Right lobe of liver (tissue), 6 donors: ENCODE data around the gene RASAL3. TPM values are rescaled to one million over a fixed set of nuclear protein-coding genes. Genes with fewer than 3 reads are reported as not detected.

Experiments
- ATAC-seq, 4 donors: fragments of 200-7000 bp; cut with Tn5 transposase; one replicate each; pipeline ENCODE4 v1.9.1; 2020; ENCODE audit warnings: mild to moderate bottlenecking in 4 of 4, moderate library complexity in 4 of 4
- DNase-seq, 3 donors: peaks; one replicate each; pipeline ENCODE4 v3.0.0-alpha.2; 2020
- H3K27ac ChIP-seq, 3 donors: fragments of 200-600 bp; one replicate each; pipeline ENCODE4 v1.8.0; 2022
- H3K27me3 ChIP-seq, 2 donors: fragments of 200-600 bp; one replicate each; pipeline ENCODE4 v1.8.0; 2022
- H3K36me3 ChIP-seq, 4 donors: fragments of 200-600 bp; sonication (generic) in 1 of 4; one replicate each; pipeline versions ENCODE4 v1.5.1 to v1.8.0; 2017 to 2022; ENCODE audit warnings: control low read depth in 1 of 4
- H3K4me1 ChIP-seq, 4 donors: fragments of 200-600 bp; sonication (generic) in 1 of 4; one replicate each; pipeline versions ENCODE4 v1.5.1 to v1.8.0; 2017 to 2022; ENCODE audit warnings: control low read depth in 1 of 4
- H3K4me3 ChIP-seq, 3 donors: fragments of 200-600 bp; one replicate each; pipeline ENCODE4 v1.8.0; 2022
- H3K9me3 ChIP-seq, 4 donors: fragments of 200-600 bp; sonication (generic) in 1 of 4; one replicate each; pipeline versions ENCODE4 v1.5.1 to v1.8.0; 2017 to 2022; ENCODE audit warnings: control low read depth in 1 of 4
- POLR2A ChIP-seq: fragments of 450-650 bp; IDR thresholded peaks from one replicate; pipeline ENCODE4 v1.6.1; 2017; ENCODE audit warnings: antibody characterized with exemption, mild to moderate bottlenecking
- WGBS: methylation state at CpG from one replicate; pipeline ENCODE4 v1.1.6; 2018; ENCODE audit warnings: low coverage, low lambda C conversion rate; ENCODE audit not compliant: insufficient coverage; ENCODE audit errors: missing lambda C conversion rate; 5-methylcytosine and 5-hydroxymethylcytosine counted together
- intact Hi-C, 2 donors: fragments of 100-400 bp; cut with DNase I; formaldehyde crosslinking; loops; one replicate each; pipeline versions ENCODE4 v1.11.2 to v1.14.1; 2022
- microRNA counts: library from miRNA; unstranded; fragments of <30 nt; microRNA quantifications from one replicate; lab custom pipeline; 2016
- microRNA-seq, 2 donors: library from miRNA; unstranded; fragments of <30 nt; microRNA quantifications; one replicate each; pipeline ENCODE4, GENCODE V29; 2019 to 2020
- small RNA-seq, 2 experiments: library from RNA; depleted of rRNA; stranded (forward); fragments of <200 nt; gene quantifications; one replicate each; pipeline ENCODE3, GENCODE V24; 2016
- total RNA-seq, 6 experiments: library from RNA; depleted of rRNA in 2 of 6; stranded (reverse); fragments of >200 nt in 2 of 6; fragmentation: NEBNext Ultra II Directional in 3 of 6; extraction: Animal tissue kit (Norgen Biotek cat#: 25700) in 3 of 6; gene quantifications; one replicate each; pipeline versions ENCODE4 v1.1.0 to v1.2.4, GENCODE V29; 2016 to 2023
- TF ChIP-seq, protein P1 (sequence below), 4 donors: fragments of 200-600 bp in 3 of 4; fragments of 450-650 bp in 1 of 4; IDR thresholded peaks; one replicate each; pipeline versions ENCODE4 v1.5.1 to v1.8.0; 2016 to 2022; ENCODE audit warnings: antibody characterized with exemption in 4 of 4, mild to moderate bottlenecking in 2 of 4
- donor health status: DM: no; HTN: yes; CAD: no.
- donor health status: DM: no; HTN: no; CAD: no.
- donor health status: DM: no; HTN: no; CAD: no.
- donor health status: DM: no; HTN: yes; CAD: no.
- donor health status: DM: no; HTN: yes; CAD: no.

Gene RASAL3
- total RNA-seq, 6 experiments from 2014 or later: 0.75 to 1.9 (median 1.1) TPM

DNA sequence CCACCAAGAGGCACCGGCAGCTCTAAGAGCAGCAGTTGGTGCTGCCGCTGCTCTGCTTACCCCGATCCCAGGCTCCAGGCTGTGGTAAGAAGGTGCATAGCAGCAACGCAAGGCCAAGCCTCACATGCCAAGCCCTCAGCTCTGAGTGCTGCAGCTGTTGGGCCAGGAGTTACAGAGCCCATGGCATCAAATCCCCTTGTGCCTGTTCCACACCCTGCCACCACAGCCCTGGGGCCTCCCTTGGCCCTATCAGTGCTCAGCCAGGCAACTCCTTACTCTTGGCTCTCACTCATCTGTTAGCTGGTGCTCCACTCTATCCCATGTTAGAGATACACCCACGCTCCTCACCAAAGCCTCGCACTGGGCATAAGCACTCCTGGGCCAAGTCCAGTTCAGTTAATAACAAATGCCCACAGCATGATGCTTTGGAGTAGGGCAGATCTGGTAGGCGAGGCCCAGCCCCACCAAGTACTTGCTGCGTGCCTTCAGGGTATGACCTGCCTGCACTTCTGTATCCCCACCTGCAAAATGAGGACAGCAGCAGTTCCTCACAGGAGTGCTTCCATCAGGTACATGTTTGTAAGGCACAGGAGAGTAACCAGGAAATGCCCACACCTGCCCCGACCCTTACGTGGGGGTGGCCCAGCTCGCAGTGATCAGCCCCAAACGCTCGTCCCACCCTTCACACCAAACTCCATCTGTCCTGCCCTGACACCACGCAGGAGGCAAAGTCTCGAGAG lies 61.8 kb downstream of the RASAL3 start:
- no peak for ATAC-seq
- H3K4me3 ChIP-seq: no peak overlapping the region
- intact Hi-C loops: no loop called here
- H3K27me3 ChIP-seq: no peaks in the 10 kb centered on the region
- no peak for TF ChIP-seq POLR2A
- TF ChIP-seq, protein P1, sequence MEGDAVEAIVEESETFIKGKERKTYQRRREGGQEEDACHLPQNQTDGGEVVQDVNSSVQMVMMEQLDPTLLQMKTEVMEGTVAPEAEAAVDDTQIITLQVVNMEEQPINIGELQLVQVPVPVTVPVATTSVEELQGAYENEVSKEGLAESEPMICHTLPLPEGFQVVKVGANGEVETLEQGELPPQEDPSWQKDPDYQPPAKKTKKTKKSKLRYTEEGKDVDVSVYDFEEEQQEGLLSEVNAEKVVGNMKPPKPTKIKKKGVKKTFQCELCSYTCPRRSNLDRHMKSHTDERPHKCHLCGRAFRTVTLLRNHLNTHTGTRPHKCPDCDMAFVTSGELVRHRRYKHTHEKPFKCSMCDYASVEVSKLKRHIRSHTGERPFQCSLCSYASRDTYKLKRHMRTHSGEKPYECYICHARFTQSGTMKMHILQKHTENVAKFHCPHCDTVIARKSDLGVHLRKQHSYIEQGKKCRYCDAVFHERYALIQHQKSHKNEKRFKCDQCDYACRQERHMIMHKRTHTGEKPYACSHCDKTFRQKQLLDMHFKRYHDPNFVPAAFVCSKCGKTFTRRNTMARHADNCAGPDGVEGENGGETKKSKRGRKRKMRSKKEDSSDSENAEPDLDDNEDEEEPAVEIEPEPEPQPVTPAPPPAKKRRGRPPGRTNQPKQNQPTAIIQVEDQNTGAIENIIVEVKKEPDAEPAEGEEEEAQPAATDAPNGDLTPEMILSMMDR (IDR thresholded peaks at IDR 0.05): no peak
- no peak overlapping the region for H3K27ac ChIP-seq
- no peaks in the 10 kb centered on the region for H3K9me3 ChIP-seq
- peaks cover 0 to 58% (median 23%) of the 10 kb centered on the region in 4 donors for H3K36me3 ChIP-seq
- WGBS: 100% methylated on average over 1 of the region's 15 CpGs
- DNase-seq: no peak
- H3K4me1 ChIP-seq: peaks cover 0 to 6% (median 0%) of the 10 kb centered on the region in 4 donors

MicroRNAs encoded within 50 kb of the gene (microRNA counts, 767-probe panel; counts per million panel counts)
- microRNA hsa-miR-1470 (lab: Ali Mortazavi, UCI): 237 counts per million

Small RNA genes within 50 kb of the gene (microRNA-seq; reads per million reads assigned to microRNA genes)
- gene MIR1470: 0 reads per million in 2 donors

Small RNA genes within 50 kb of the gene (small RNA-seq; reads per million reads assigned to genes)
- gene MIR1470: 0 reads per million in 2 experiments

Other genes starting within 250 kb of the RASAL3 start
- gene EPHX3, start 232.1 kb downstream of the RASAL3 start, total RNA-seq: under 1 TPM in 3 of 6 experiments, not detected in 3; 0.20 to 0.25 (median 0.22) TPM
- gene BRD4, start 132.0 kb downstream of the RASAL3 start, total RNA-seq: 10 to 100 TPM; 20.0 to 52.6 (median 40.6) TPM
- gene AKAP8, start 84.8 kb downstream of the RASAL3 start, total RNA-seq: 10 to 100 TPM in 5 of 6 experiments, 1 to 10 TPM in 1; 10.0 to 20.2 (median 13.3) TPM
- 10 to 100 TPM; 27.4 to 69.4 (median 49.6) TPM for gene AKAP8L, start 45.6 kb downstream of the RASAL3 start, total RNA-seq
- gene WIZ, start 14.6 kb downstream of the RASAL3 start, total RNA-seq: 10 to 100 TPM; 12.5 to 24.4 (median 14.6) TPM
- 100 to 1,000 TPM in 2 of 6 experiments, 10 to 100 TPM in 4; 45.1 to 135 (median 59.2) TPM for gene PGLYRP2, start 15.0 kb upstream of the RASAL3 start, total RNA-seq
- 1 to 10 TPM in 5 of 6 experiments, under 1 TPM in 1; 0.95 to 6.0 (median 4.5) TPM for gene CYP4F22, start 44.0 kb upstream of the RASAL3 start, total RNA-seq
- gene CYP4F8, start 150.7 kb upstream of the RASAL3 start, total RNA-seq: not detected
- gene CYP4F3, start 176.4 kb upstream of the RASAL3 start, total RNA-seq: 100 to 1,000 TPM; 186 to 573 (median 245) TPM
- 10 to 100 TPM; 21.9 to 95.5 (median 45.3) TPM for gene CYP4F12, start 208.5 kb upstream of the RASAL3 start, total RNA-seq